ENCODE data around the gene CCNQ.

GRCh38 chrX:153562546-153562945, 36.4 kb downstream of the CCNQ start:
- no peak for TF ChIP-seq ZNF274 (IDR thresholded peaks at IDR 0.05; ENCODE audit: borderline replicate concordance, extremely low read depth, low read length)
- TF ChIP-seq CTCF (IDR thresholded peaks at IDR 0.05; ENCODE audit: control extremely low read depth in 1 of 3, insufficient read depth in 1 of 3, low read depth in 1 of 3, low read length in 3 of 3) = no peak
- no peak for TF ChIP-seq POLR2A (IDR thresholded peaks at IDR 0.05; ENCODE audit: control extremely low read depth in 1 of 2, low read depth in 2 of 2, low read length in 2 of 2)
- TF ChIP-seq JUN (IDR thresholded peaks at IDR 0.05; ENCODE audit: low read depth, low read length) = no peak
- TF ChIP-seq EP300 (IDR thresholded peaks at IDR 0.05; ENCODE audit: borderline replicate concordance in 1 of 2, low read depth in 2 of 2, low read length in 2 of 2) = no peak
- no peak for TF ChIP-seq CEBPB (IDR thresholded peaks at IDR 0.05; ENCODE audit: low read depth, low read length)
- no peak for TF ChIP-seq TAF1 (IDR thresholded peaks at IDR 0.05; ENCODE audit: low read depth, low read length)

Data from H1 (cell line).